ENCODE measurements around the gene SMAD4.
A peak's percentile ranks its signal among the peaks of the same experiment; 100 is the strongest.

DNA sequence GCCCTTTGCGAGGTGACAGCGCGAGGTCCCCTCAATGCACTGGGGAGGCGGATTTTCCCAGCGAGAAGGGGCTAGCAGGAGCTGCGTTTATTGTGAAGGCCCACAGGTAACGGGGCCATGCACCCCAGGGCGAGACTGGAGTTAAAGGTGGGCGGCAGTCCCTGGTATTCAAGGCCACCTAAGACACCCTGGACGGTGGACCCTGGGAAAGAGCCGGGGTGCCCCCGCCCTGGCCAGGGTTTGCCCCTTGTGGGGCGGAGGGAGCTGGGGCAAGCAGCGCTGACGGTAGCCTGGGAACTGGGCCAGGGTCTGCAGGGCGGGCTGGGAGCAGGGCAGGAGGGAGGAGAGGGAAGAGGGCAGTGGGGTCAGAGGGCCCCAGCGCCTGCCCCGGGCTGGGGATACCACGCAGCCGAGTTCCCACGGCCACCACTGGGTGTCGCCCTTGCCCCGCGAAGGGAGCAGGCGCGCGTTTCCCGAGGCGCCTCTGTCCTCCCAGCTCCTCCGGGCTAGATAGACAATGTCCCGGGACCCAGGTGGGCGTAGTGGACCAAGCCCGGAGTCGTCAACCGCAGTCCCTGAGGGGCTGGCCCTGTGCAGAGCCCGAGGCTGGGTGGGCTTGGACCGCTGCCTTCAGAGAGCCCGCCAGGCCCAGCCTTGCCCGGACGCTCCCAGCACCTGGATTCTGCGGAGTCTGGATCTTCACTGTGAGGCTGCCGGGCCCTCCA, 80.2 kb downstream of the SMAD4 start:
- TF ChIP-seq, protein P1, sequence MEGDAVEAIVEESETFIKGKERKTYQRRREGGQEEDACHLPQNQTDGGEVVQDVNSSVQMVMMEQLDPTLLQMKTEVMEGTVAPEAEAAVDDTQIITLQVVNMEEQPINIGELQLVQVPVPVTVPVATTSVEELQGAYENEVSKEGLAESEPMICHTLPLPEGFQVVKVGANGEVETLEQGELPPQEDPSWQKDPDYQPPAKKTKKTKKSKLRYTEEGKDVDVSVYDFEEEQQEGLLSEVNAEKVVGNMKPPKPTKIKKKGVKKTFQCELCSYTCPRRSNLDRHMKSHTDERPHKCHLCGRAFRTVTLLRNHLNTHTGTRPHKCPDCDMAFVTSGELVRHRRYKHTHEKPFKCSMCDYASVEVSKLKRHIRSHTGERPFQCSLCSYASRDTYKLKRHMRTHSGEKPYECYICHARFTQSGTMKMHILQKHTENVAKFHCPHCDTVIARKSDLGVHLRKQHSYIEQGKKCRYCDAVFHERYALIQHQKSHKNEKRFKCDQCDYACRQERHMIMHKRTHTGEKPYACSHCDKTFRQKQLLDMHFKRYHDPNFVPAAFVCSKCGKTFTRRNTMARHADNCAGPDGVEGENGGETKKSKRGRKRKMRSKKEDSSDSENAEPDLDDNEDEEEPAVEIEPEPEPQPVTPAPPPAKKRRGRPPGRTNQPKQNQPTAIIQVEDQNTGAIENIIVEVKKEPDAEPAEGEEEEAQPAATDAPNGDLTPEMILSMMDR (IDR thresholded peaks at IDR 0.05): peak; percentile 81
- TF ChIP-seq POLR2AphosphoS5 (IDR thresholded peaks at IDR 0.05; ENCODE audit: low read depth, low read length) (no peak), TCF7L2 (IDR thresholded peaks at IDR 0.05; ENCODE audit: low read depth, low read length) (no peak), SIN3A (IDR thresholded peaks at IDR 0.05; ENCODE audit: borderline replicate concordance, insufficient read depth, low read depth, low read length) (no peak)
- TF ChIP-seq, protein P2, sequence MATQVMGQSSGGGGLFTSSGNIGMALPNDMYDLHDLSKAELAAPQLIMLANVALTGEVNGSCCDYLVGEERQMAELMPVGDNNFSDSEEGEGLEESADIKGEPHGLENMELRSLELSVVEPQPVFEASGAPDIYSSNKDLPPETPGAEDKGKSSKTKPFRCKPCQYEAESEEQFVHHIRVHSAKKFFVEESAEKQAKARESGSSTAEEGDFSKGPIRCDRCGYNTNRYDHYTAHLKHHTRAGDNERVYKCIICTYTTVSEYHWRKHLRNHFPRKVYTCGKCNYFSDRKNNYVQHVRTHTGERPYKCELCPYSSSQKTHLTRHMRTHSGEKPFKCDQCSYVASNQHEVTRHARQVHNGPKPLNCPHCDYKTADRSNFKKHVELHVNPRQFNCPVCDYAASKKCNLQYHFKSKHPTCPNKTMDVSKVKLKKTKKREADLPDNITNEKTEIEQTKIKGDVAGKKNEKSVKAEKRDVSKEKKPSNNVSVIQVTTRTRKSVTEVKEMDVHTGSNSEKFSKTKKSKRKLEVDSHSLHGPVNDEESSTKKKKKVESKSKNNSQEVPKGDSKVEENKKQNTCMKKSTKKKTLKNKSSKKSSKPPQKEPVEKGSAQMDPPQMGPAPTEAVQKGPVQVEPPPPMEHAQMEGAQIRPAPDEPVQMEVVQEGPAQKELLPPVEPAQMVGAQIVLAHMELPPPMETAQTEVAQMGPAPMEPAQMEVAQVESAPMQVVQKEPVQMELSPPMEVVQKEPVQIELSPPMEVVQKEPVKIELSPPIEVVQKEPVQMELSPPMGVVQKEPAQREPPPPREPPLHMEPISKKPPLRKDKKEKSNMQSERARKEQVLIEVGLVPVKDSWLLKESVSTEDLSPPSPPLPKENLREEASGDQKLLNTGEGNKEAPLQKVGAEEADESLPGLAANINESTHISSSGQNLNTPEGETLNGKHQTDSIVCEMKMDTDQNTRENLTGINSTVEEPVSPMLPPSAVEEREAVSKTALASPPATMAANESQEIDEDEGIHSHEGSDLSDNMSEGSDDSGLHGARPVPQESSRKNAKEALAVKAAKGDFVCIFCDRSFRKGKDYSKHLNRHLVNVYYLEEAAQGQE (IDR thresholded peaks at IDR 0.05; ENCODE audit: insufficient read depth in 1 of 2, low read depth in 2 of 2, low read length in 1 of 2): no peak
